Pulmonary artery endothelial cell (primary cell): ENCODE measurements around the gene CLEC4M. TPM values are rescaled to one million over a fixed set of nuclear protein-coding genes. Genes with fewer than 3 reads are reported as not detected.

Source experiments
- DNase-seq: peaks from one replicate; pipeline ENCODE4 v3.0.0-alpha.2; 2011; ENCODE audit warnings: low read depth, low spot score
- total RNA-seq: library from RNA; depleted of rRNA; stranded (reverse); fragments of >200 nt; gene quantifications from 2 replicates; pipeline ENCODE4 v1.2.3, GENCODE V29; 2014

Gene CLEC4M
- total RNA-seq: 0.07 and 0.21 TPM in 2 replicates

- DNase-seq: no peak
These were observed at the start of gene CLEC4M for GRCh38 chr19:7762719-7763293. CLEC4M (plus strand) TSS chr19:7763243; CDS start chr19:7763267, 24 bp downstream.

DNA sequence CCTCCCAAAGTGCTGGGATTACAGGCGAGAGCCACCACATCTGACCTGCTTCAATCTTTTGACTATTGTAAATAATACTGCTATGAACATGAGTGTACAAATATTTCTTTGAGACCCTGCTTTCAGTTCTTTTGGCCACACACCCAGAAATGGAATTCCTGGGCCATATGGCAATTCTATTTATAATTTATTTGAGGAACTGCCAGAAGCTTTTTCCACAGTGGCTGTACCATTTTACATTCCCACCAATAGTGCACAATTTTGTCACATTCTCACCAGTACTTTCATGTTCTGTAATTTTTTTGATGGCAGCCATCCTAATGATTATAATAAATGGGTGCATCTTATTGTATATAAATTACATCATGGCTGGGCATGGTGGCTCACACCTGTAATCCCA, 47.4 kb upstream of the CLEC4M start:
- DNase-seq: no peak

GRCh38 chr19:7716762-7717161, 46.3 kb upstream of the CLEC4M start:
- no peak for DNase-seq

DNA sequence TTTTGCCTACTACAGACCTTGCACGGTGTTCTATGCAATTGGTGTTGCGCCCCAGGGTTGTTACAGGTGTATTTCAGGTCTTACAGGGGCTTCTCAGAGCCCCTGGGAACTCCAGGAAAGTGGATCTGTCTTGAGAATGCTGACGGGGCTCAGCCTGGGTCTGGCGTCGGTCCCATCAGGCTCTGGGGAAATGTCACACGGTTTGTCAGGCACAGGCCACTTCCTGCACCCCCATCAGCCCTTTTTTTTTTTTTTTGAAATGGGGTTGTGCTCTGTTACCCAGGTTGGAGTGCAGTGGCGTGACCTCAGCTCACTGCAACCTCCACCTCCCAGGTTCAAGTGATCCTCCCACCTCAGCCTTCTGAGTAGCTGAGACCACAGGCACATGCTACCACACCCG, 44.4 kb upstream of the CLEC4M start:
- DNase-seq: no peak

DNA sequence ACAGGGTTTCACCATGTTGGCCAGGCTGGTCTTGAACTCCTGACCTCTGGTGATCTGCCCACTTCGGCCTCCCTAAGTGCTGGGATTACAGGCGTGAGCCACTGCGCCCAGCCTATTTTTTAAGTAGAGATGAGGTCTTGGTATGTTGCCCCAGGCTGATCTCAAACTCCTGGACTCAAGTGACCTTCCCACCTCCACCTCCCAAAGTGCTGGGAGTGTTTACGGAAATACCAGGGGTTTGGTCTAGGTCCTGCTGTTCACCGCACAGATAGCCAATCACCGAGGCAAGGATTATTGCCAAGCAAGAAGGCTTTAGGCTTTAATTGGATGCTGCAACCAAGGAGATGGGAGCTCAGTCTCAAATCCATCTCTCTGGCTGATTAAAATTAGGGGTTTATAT, 42.7 kb upstream of the CLEC4M start:
- DNase-seq: no peak

DNA sequence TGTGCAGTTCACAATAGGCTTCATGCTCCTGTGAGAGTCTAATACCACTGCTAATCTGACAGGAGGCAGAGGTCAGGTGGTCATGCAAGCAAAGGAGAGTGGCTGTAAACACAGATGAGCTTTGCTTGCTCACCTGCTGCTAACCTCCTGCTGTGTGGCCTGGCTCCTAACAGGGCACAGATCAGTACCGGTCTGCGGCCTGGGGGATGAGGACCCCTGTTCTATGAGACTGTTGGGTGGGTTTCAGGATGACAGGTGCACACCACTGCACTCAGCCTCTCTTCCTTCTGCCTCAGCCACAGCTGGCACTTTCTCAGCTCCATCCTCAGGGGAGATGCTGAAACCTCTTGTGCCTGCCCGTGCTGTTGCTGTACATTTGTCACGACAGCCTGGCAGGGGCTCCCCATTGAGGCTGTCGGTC, 40.8 kb upstream of the CLEC4M start:
- DNase-seq: no peak

GRCh38 chr19:7725791-7726190, 37.3 kb upstream of the CLEC4M start:
- DNase-seq: no peak

DNA sequence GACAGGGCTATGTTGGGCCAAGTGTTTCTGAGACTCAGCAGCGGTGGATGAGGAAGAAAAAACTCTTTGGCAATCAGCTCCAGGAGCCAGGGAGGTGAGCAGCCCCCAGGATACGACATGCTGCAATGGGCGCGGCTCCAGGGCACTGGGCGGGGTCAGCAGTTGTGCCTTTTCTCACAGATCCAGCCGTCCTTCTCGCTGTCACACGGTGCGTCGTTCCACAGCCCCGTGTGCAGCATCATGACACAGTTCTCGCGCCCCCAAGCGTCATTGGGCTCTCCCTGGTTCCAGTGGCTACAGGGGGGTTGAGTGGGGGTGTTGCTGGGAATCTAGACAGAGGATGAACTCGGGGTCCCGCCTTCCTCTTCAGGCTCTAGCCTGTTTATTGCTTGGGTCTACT, 33.8 kb upstream of the CLEC4M start:
- no peak for DNase-seq

DNA sequence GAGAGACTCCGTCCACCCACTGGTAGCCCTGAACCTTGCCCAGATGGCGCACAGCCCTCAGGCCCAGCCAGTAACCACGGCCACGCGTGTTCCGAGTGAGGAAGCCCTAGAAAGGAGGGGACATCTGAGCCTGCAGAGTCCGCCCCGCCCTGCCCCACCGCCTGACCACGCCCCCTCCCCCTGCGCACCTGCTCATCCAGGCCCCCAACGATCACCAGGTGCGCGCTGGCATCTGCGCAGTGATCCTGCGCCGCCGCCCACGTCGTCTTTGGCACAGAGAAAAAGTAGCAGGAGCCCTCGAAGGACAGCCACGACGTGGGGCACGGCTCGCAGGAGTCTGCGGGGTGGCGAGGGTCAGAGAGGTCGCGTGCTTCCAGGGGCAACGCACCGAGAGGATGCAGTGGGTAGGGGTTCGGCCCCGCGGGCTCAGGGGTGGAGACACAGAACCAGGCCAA, 33.2 kb upstream of the CLEC4M start:
- no peak for DNase-seq

DNA sequence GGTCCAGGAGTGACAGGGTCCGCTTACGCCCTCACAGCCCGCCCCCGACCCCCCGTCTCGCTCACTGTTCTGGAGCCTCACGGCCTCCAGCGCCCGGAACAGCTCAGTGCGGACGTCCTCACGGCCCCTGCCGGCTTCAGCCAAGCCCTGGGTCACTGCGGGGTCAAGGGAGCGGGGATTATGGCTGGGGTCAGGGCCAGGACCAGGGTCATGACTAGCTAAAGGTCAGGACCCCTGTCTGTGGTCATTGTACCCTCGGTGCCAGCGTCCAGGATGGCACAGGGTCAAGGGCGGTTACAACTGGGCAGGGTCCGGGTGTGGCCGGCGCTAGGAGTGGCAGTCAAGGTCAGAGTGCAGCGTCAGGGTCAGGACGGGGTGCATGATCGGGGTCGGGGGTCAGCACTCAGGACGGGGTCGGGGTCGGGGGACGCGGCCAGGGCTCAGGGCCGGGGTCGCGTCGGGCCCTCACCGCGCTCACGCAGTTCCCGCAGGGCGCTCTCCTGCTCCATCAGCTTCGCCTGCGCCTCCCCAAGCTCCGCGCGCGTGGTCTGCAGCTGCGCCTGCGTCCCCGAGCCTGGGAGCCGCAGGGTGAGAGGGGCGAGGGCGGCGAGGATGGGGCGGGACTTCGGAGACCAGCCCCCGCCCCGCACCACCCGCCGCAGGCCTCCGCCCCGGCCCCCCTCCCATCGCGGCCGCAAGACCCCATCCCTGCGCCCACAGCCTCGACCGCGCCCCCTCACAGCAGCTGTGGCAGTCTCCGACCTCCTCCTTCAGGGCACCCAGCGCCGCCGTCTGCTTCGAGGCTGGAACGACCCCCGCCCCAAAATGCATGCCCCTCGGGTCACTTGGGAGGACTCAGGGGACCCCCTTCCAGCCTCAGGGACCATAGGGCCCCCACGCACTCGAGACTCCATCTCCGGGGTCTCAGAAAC, 32.5 kb upstream of the CLEC4M start:
- DNase-seq: no peak

GRCh38 chr19:7731218-7731595, 31.8 kb upstream of the CLEC4M start:
- no peak for DNase-seq

GRCh38 chr19:7731615-7732014, 31.4 kb upstream of the CLEC4M start:
- DNase-seq: no peak

DNA sequence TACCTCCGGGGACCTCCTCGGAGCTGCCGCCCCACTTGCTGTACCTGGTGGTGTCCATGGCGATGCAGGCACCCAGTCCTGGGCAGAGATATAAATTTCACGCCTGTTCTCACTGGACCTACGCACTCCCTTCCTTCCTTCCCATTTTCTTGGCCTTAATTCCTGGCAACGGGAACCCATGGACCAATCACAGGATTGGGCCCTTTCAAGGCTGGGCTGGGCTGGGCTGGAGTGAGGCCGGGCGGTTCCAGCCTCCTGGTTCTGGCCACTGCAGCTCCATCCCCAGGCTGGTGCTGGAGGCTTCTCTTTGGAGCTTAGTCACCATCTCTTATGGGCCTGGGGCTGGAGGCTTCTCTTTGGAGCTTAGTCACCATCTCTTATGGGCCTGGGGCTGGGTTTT, 31.0 kb upstream of the CLEC4M start, which contains the start of gene CLEC4G:
Gene CLEC4G (minus strand): TSS at position 66 of the 400 bp plus-strand sequence. CDS start 8 bp downstream, at position 58.
- DNase-seq: no peak

DNA sequence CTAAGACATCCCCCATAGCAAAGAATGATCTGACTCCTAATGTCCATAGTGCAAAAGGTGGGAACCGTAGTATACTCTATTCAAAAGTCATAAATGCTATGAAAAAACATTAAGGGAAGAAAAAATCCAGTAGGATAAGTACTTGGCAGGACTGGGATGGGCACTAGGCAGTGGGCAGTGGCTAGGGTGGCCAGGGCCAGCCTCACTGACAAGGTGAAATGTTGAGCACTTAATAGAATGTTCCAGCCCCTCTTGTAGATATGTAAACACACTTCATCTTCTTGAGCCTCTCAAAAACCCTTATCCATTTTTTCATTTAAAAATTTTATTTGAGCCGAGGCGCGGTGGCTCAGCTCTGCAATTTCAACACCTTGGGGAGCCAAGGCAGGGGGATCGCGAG, 29.7 kb upstream of the CLEC4M start:
- DNase-seq: no peak

- no peak for DNase-seq
These were observed 28.5 kb upstream of the CLEC4M start for GRCh38 chr19:7734220-7735203.

- no peak for DNase-seq
These were observed 26.9 kb upstream of the CLEC4M start for GRCh38 chr19:7736148-7736547.

DNA sequence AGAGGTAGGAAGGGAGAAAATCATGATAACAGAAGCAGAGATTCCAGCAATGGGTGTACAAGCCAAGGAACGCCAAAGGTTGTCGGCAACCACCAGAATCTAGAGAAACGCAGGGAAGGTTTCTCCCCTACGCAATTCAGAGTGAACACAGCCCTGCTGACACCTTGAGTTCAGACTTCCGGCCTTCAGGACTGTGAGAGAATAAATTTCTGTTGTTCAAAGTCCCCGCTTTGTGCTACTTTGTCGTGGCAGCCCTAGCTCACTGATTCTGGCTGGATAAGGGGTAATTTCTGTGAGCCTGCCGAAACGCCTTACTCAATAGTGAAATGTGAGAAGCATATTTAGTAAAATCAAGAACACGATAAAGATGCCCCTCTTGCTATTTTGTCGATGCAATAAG, 25.8 kb upstream of the CLEC4M start:
- DNase-seq: no peak

DNA sequence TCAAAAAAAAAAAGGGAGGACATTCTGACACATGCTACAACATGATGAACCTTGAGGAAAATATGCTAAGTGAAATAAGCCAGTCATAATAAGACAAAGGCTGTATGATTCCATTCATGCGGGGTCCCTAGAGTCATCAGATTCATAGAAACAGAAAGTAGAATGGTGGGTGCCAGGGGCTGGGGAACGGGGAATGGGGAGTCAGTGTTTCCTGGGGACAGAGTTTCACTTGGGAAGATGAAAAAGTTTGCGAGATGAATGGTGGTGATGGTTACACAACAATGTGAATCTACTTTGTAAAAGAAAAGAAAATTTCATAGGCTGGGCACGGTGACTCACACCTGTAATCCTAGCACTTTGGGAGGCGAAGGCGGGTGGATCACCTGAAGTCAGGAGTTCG, 25.0 kb upstream of the CLEC4M start:
- no peak for DNase-seq

- DNase-seq: no peak
These were observed 23.8 kb upstream of the CLEC4M start for GRCh38 chr19:7739211-7739755.

- DNase-seq: no peak
These were observed 23.0 kb upstream of the CLEC4M start for GRCh38 chr19:7739801-7740681.
